Heart left ventricle (tissue), 13 donors: ENCODE measurements around the gene BCAS1.

Source experiments
- POLR2A ChIP-seq, 2 donors: fragments of 450-650 bp; IDR thresholded peaks; one replicate each; pipeline ENCODE4 v1.6.1; 2017; ENCODE audit warnings: antibody characterized with exemption in 2 of 2, mild to moderate bottlenecking in 2 of 2, moderate library complexity in 2 of 2
- TF ChIP-seq, protein P1 (sequence below), 12 donors: fragments of 200-600 bp; sonication (generic) in 4 of 12; IDR thresholded peaks; one replicate each; pipeline versions ENCODE4 v1.5.0 to v1.8.0; 2018 to 2022; ENCODE audit warnings: antibody characterized with exemption in 12 of 12, mild to moderate bottlenecking in 5 of 12
- donor health status: ischemic (EF 13 %, LVEDD 7.1; RV severe dilation, severe dysfunction).
- donor health status: DM: no; HTN: yes; CAD: no.
- donor health status: DM: no; HTN: no; CAD: no.
- donor health status: ischemic (EF 25% LVEDD 6.9; RV normal size, moderate dysfunction).
- donor health status: ischemic (EF 25% LVEDD 5.7; RV mildly dilated, moderate dysfunction).
- donor health status: ischemic (EF 35%, LVEDD 5.7; RV mildly dilated, moderate dysfunction).
- donor health status: nonischemic (EF 11% LVEDD 7.7; RV severe dilation, severe dysfunction).
- donor health status: DM: yes; HTN: yes; CAD: no.
- donor health status: PGD.
- donor health status: ischemic (EF 29% LVEDD 5.4; RV normal size, mild dysfunction).
- donor health status: nonischemic (EF 23%, LVEDD 6.1; RV moderate dilation, normal function).

- TF ChIP-seq, protein P1, sequence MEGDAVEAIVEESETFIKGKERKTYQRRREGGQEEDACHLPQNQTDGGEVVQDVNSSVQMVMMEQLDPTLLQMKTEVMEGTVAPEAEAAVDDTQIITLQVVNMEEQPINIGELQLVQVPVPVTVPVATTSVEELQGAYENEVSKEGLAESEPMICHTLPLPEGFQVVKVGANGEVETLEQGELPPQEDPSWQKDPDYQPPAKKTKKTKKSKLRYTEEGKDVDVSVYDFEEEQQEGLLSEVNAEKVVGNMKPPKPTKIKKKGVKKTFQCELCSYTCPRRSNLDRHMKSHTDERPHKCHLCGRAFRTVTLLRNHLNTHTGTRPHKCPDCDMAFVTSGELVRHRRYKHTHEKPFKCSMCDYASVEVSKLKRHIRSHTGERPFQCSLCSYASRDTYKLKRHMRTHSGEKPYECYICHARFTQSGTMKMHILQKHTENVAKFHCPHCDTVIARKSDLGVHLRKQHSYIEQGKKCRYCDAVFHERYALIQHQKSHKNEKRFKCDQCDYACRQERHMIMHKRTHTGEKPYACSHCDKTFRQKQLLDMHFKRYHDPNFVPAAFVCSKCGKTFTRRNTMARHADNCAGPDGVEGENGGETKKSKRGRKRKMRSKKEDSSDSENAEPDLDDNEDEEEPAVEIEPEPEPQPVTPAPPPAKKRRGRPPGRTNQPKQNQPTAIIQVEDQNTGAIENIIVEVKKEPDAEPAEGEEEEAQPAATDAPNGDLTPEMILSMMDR (IDR thresholded peaks at IDR 0.05), result no peak
- no peak for TF ChIP-seq POLR2A (IDR thresholded peaks at IDR 0.05)
Observed at GRCh38 chr20:53937339-53937741, 133.1 kb downstream of the BCAS1 start.
